GM18909 (cell line): ENCODE data around the gene PPTC7.
"Not testable (repeated sequence)": the region's sequence is repeated elsewhere in the genome, so short reads cannot be mapped to it uniquely, and the experiment has no call there.

ENCODE experiments used
- ATAC-seq: cut with Tn5 transposase; IDR thresholded peaks from one replicate; pipeline ENCODE4 v1.9.1; 2021; ENCODE audit warnings: mild to moderate bottlenecking; ENCODE audit not compliant: unreplicated experiment, poor library complexity

The PPTC7 gene

GRCh38 chr12:110563702-110564470, 19.2 kb downstream of the PPTC7 start:
- ATAC-seq = no peak

DNA sequence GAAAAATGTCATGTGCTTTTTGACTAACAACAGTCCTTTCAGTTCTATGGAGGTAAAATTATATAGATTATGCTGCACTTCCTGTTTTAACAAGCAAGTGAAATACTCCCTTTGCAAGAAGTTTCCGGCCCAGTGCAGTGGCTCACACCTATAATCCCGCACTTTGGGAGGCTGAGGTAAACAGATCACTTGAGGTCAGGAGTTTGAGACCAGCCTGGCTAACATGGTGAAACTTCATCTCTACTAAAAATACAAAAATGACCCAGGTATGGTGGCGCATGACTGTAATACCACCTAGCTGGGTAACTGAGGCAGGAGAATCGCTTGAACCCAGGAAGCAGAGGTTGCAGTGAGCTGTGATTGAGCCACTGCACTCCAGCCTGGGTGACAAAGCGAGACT, 20.7 kb downstream of the PPTC7 start:
- not testable (repeated sequence) for ATAC-seq

GRCh38 chr12:110561471-110562201, 21.5 kb downstream of the PPTC7 start:
- ATAC-seq = no peak

DNA sequence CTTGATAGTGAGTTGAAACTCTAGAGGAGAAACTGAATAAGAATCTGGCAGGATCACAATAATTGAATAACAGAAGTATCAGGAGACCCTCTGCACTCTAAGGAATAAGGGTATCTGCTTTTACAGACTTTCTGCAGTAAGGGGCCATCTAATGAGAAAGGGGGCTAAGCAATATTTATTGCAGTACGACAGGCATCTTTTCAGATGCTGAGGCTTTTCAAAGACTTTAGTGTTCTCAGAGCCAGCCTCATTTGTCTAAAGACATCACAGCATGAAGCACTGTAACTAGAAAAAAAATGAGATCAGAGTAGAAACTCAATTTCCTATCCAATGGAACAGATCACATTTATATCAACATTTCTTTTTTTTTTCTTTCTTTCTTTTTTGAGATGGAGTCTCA, 22.2 kb downstream of the PPTC7 start:
- ATAC-seq = no peak

DNA sequence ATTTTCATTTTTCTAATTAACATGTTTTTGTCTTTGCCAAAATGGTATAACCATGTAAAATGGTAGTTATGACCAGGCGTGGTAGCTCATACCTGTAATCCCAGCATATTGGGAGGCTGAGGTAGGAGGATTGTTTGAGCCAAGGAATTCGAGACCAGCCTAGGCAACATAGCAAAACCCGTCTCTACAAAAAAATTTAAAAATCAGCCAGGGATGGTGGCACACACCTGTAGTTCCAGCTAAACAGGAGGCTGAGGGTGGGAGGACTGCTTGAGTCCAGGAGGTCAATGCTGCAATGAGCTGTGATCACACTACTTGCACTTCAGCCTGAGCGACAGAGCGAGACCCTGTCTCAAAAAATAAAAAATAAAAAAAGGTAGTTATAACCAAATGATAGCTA, 23.1 kb downstream of the PPTC7 start:
- no peak for ATAC-seq

GRCh38 chr12:110558945-110559344, 24.2 kb downstream of the PPTC7 start:
- ATAC-seq = not testable (repeated sequence)

DNA sequence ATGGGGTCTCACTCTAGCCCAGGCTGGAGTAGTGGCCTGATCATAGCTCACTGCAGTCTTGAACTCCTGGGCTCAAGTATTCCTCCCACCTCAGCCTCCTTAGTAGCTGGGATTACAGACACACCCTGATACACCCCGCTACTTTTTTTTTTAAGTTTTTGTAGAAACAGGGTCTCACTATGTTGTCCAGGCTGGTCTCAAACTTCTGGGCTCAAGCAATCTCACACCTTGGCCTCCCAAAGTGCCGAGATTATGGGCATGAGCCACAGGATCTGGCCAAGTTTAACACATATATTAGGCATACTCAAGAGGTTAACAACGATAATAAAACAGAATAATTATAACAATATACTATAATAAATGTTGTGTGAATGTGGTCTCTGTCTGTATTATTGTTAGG, 25.8 kb downstream of the PPTC7 start:
- ATAC-seq = no peak

GRCh38 chr12:110556705-110557104, 26.4 kb downstream of the PPTC7 start:
- no peak for ATAC-seq

DNA sequence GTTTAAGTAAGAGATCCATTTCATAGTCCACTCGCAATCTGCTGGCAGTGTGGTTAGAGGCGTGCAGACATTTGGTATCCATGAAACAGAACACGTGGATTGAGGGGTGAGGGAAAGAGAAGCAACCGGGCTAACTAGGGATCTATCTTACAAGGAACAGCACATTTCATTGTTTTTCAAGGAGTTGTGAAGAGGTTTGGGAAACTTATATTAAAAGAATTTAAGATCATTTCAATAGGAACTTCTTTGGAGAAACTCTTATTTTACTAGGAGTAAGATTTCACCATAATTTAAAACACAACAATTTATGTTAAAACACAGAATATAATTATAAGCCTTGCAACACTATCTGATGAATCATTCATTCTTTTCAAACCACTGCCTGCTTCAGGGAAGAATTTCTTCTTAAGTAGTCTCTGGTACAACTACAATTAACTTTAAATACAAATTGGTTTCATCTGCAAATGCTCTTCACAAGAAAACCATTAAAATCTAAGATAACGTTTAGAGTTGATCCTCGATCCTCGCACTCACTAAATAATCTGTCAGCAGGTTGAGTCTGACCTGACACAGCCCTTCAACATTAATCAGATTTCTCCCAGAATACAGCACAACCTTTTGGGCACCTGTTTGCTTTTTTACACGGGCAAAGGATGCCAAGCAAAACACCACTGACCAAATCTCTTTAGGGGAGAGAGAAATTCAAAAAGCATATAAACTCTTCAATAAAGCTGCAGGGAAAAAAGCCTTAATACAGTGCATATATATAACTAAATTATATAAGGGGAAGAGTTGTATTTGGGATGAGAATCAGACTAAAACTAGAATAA, 27.3 kb downstream of the PPTC7 start:
- no peak for ATAC-seq

DNA sequence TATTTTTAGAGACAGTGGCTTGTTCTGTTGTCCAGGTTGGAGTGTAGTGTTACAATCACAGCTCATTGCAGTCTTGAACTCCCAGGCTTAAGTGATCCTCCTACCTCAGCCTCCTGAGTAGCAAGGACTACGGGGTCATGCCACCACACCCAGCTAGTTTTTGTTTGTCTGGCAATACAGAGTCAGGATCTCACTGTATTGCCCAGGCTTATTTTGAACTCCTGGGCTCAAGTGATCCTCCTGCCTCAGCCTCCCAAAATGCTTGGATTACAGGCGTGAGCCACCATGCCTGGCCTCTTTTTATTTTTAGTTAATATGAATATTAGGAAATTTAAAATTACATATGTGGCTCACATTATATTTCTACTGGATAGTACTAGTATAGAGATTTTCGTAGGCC, 28.9 kb downstream of the PPTC7 start:
- ATAC-seq = no peak

DNA sequence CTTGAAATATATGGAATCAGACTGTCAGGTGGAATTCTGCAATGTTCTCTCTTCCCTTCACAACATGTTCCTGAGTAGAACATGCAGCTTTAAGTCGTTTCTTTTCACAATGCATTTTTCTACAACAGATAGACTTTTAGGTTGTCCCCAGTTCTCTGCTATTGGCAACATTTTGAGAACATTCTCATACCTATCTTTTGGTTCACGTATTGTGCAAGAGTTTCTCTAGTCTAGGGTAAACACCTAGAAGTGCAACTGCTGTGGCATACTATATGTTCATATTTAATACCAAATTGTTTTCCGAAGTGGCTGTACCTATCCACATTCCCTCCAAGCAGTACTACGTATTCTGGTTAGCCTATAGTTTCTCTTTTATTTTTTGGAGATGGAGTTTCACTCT, 32.1 kb downstream of the PPTC7 start:
- no peak for ATAC-seq

DNA sequence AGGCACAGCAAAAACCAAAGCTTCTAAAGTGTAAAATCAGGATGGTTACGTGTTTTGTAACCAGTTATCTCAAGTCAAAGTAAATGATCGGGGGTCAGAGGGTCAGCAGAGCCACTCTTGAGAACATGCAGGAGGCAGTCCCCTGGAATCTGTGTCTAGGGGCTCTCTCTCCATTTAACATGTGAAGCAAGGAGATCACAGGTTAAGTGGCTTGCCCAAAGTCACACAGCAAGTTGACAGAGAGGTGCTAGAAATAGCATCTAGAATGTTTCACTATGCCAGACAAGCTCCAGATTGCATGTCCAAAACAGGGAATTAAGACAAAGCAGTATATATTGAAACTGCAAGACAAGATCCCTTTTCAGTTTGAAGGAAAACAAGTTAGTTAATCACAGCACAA, 33.4 kb downstream of the PPTC7 start:
- no peak for ATAC-seq

- ATAC-seq = no peak
Observed at GRCh38 chr12:110548678-110549077, 34.4 kb downstream of the PPTC7 start.

DNA sequence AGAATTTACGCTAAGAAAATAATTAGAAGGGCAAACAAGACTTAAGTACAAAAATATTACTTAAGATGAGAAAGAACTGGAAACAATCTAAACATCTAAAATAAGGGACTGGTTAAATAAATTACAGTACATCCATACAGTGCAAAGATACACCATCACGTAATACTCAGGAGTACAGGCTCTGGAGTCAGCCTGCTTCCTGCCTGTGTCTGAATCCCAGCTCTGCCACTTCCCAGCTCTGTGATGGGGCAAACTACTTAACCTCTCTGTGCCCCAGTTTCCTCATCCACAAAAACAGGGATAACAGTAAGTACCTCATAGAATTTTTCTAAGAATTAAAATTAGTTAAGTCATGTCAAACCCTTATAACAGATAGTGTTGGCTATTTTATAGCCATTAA, 36.0 kb downstream of the PPTC7 start:
- no peak for ATAC-seq

GRCh38 chr12:110546339-110546738, 36.8 kb downstream of the PPTC7 start:
- no peak for ATAC-seq

DNA sequence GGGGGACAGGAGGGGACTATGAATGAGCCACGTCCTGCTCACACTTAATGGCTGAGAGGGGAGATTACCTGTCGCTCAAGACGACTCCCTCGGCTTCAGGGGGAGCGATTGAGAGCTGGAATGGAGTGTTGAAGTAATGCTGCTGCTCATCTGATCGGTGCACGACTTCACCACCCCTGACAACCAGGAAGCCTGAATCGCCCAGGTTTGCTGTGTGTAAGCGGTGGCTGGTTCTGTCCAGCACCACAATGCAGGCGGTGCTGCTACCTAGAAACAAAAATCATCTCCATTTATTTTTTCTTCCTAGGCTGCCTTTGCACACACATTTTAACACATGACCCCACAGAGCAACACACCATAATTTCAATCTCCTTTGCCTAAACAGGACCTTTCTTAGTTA, 37.3 kb downstream of the PPTC7 start:
- ATAC-seq = no peak

DNA sequence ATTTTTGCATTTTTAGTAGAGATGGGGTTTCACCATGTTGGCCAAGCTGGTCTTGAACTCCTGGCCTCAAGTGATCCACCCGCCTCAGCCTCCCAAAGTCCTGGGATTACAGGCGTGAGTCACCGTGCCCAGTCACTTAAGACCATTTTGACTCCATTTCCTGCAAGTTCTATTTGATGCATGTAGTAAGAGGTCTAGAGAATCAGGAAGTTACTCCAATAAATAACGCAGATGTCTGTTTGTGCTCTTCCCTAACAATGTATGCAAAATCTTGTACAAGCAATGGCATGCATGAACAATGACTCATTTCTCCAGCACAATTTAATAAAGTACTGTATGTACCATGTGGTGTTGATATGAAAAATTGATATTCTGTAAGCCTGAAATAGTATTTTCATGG, 37.9 kb downstream of the PPTC7 start:
- not testable (repeated sequence) for ATAC-seq

- no peak for ATAC-seq
Observed at GRCh38 chr12:110543965-110544364, 39.2 kb downstream of the PPTC7 start.

DNA sequence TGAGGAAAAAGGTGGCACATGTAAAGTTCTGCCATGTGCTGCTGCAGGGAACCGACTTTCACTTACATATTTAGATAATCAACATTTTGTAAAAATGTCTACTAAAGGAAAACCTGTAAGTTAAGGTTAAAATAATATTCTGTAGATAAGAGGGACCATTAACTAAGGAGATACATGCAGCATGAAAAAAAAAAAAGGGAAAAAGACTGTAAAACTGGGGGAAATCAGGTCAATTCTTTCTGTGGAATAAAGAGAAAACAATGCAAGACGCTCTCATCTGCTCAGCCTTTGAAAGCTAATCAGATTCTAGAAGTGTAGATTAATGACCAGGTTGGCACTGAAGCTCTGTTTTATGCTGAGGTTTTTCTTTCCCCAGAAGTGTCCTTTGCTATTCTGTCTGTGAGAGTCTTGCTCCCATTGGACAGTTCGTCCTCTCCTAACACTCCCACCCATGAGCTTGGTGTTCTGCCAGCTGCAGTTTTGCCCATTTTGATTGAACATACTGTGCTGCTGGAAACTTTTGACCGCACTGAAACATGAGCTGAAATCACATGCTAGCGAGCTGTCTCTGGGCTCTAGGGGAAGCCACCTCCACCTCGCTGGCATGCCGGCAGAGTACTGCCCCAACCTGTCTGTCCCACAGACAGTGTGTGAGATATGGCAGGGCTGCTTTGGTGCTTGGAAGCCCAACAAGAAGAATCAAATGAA, 39.7 kb downstream of the PPTC7 start:
- ATAC-seq = no peak

DNA sequence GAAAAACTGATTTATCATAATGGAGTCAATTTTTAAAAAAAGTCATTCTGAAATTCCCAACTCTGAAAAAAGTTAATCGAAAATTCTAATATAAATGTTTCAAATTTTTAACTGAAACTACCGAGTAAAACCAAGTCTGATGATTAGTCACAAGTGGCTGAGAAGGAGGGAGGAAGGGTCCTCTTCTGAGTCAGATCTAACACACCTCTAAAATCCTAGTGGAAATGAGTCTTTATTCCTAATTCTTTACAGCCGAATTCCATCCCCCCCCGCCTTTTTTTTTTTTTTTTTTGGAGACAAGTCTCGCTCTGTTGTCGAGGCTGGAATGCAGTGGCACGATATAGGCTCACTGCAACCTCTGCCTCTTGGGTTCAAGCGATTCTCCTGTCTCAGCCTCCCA, 43.1 kb downstream of the PPTC7 start:
- no peak for ATAC-seq
